Putamen (tissue), 1 donor: ENCODE data around the gene PLEKHG7.
"Not testable (repeated sequence)": the region's sequence is repeated elsewhere in the genome, so short reads cannot be mapped to it uniquely, and the experiment has no call there.

Source experiments
- DNase-seq: peaks from one replicate; pipeline ENCODE4 v3.0.0-alpha.2; 2016; ENCODE audit warnings: low spot score

Gene PLEKHG7, protein sequence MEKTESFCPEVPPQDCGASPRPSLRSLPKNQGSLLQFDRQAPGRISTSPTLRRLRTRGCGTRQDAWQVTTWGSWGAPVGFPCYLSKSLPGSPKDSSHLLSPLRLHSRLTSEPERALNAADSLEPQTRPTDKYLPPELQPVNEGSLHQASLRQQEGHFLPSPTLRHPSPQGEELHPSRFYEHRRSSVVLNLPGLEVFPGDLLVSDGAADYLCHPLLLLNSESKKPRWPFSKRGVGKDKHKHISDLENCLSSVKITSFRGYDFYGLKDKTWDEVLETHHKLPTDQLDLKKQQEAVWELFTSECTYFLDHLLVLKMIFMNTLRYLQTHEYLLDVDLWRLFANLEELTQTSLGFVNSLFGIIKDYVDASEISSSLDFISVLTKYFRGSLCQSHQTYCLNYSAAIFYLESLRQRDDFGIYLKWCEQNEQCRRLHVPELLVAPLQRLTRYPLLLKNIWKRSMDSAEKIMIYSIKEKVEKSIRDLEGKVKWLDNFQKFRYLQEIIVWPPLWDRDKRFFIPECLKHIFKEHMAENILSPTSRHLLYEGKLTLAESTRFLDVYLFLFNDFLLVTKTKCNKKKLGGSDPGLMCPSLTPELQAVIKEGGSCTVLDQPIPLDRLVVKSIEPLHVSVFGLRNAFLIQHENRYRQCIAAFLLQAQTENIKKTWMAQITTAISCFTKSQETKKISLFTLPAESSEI

DNA sequence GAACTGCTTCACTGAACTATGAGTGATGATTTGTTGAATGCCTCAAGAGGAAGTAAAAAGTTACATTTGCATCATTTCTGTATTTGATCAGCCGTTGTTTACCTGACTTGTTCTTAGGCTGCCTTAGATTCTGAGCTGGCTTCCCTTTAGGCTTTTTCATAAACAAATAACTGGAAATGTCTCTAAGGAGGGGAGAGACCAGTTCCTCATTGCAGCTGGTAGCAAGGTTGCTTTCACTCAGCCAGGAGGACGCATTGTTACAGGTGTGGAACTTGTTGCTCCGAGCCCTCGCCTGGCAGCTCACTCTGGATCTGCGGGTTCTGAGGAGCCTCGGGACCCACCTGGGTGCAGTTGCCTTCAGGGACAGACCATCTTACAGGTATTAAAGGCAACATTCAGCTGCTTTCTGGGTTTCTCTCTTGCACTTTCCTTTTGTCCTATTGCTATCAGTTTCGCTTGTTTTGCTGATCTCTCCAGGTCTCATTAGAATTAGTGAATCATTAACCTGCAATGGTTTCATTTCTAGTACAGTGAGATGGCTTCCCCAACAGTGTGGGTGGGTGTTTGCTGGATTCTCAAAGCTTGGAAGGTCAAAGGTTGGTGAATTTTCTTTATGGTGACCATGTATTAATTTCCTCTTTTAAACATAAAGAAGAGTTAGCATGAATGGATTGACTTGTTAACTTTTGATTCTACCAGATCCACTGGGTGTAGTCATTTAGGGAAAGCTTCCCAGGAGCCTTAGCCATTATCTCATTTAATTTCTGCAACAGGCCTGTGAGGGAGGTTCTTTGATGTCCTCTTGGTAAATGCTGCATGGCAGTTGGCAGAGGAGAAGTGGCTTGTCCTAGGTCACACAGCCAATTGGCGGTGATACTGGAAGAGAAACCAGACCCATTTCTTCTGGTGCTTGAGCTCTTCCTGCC is at the start of gene PLEKHG7:
PLEKHG7 (plus strand) TSS at position 236 of the 926 bp plus-strand sequence. CDS start 3,643 bp downstream, outside the sequence.
- DNase-seq, result no peak

DNA sequence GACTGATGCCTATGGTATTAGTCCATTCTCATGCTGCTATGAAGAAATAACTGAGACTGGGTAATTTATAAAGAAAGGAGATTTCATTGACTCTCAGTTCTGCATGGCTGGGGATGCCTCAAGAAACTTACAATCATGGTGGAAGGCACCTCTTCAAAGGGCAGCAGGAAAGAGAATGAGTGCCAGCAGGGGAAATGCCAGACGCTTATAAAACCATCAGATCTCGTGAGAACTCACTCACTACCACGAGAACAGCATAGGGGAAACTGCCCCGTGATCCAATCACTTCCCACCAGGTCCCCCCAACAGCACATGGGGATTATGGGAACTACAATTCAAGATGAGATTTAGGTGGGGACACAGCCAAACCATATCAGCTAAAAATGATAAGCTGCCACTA is 48.5 kb upstream of the PLEKHG7 start:
- DNase-seq, result not testable (repeated sequence)

DNA sequence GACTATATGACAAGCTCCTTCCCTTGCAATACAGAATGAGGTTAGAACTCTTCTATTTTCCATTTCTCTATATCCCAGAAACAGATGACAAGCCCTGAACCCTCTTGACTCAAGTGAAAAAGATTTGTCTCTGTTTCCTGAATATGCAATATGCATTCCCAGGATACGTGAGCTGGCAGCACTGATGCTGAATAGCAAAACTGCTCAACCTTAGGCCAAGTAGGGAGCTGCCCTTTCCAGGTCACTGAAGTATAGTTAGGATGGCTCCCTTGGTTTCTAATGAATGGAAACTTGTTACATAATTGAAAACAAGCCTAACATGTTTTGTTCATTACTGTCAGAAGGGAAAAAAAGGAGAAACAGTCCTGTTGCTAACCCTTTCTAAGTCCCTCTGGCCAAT is 47.9 kb upstream of the PLEKHG7 start:
- DNase-seq, result no peak

DNA sequence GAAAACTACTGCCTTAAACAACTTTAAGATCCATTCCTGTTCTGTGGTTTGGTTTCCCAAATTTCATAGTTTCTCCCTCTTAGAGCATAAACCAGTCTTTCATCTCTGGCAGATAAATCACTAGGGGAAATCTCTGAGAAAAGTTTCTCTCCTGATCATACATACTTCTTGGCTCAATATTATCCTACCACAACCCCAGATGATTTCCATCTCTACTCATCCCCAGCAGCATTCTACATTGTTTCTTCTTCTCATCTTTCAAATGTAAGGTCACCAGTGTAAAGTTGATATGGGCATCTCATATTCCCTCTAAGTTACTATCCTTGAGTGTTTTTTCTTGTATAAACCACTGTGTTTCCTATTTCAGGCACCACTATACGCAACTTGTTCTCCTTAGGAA is 45.9 kb upstream of the PLEKHG7 start:
- DNase-seq, result no peak

DNA sequence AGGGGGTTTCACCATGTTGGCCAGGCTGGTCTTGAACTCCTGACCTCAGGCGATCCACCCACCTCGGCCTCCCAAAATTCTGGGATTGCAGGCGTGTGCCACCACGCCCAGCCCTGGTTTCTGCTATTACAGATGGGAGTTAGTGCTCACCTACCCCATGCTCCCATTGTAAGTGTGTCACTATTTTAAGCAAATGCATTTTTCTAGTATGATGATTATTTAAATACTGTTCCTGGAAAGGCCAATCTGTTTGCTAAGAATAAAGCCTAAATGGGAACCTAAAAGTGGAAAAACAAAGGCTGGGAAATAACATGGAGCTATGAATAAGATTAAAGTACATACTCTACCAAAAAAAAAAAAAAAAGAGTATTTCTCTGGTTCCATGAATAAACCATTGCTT is 45.0 kb upstream of the PLEKHG7 start:
- DNase-seq, result no peak

DNA sequence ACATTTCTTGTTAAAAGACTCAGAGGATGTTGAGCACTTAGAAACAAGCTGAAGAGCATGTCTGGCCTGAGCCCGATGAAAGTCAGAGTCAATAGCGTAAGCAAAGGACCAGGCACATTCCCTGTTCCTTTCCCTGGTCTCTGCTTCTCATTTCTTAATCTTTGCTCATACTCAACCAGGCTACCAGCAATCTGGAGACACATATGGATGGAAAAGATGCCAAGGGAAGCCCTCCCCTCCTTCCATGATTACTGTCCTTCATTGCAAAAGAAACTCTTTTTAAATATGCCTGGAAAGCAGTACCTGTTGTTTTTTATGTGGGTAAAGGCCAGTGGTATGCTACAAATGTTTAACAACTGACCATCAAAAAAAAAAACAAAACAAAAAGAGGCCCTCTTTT is 44.2 kb upstream of the PLEKHG7 start:
- no peak for DNase-seq

DNA sequence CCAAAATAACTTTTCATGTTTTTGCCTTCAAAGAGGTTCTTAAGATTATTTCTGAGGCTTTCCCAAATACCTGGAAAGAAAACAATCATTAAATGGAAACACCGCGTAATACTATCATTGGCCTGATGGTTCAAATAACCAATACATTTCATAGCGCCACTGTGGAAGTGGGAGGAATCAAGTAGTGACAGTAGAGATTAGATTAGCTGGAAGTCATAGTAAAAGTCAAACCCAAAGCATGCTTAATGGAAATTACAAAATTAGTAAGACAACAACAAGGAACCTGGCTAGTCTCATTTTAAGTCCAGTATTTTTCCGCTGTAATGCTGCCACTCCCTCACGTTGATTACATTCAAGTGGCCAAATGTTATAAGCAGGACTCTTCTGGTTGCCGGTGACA is 41.5 kb upstream of the PLEKHG7 start:
- no peak for DNase-seq

DNA sequence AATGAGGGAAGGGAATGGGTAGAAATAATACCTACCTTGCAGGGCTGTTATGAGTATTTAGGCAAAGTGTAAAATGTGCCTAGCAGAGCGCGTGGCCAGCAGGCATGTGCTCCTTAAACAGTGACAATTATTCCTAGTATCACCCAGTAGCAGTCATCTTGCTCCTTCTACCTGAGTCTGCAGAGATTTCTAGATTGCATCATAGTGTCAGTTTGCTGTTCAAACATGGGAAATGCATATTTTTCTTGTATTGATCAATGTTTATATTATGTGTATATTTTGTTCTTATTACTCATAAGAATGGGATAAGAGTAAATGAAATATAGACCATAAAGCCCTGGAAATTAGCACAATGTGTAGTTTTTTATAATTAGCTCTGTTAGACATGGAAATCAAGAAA is 37.3 kb upstream of the PLEKHG7 start:
- no peak for DNase-seq

DNA sequence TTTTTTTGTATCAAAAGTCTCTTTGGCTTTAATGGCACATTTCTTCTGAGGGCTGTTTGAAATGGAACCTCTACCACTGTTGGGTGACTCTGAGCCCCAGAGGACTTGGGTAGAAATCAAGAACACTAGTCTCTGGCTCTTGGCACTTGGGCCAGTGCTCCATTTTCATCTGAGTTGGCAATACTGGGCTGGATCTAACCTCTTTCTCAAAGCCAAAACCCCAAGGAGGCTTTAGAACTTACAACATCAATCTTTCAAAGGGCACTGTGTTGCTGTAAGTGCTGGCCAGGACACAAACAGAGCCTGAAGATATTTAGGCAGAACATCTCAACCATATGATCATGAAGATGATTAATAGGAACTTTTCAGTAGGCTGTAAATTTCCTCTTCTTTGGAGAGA is 34.0 kb upstream of the PLEKHG7 start:
- DNase-seq, result no peak

DNA sequence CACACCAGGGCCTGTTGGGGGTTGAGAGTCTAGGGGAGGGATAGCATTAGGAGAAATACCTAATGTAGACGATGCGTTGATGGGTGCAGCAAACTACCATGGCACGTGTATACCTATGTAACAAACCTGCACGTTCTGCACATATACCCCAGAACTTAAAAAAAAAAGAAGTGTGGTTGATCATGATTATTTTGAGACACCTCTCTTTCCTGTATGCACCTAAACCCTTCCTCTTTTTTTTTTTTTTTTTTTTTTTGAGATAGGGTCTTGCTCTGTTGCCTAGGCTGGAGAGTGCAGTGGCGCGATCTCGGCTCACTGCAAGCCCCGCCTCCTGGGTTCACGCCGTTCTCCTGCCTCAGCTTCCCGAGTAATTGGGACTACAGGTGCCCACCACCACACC is 31.3 kb upstream of the PLEKHG7 start:
- DNase-seq, result not testable (repeated sequence)

DNA sequence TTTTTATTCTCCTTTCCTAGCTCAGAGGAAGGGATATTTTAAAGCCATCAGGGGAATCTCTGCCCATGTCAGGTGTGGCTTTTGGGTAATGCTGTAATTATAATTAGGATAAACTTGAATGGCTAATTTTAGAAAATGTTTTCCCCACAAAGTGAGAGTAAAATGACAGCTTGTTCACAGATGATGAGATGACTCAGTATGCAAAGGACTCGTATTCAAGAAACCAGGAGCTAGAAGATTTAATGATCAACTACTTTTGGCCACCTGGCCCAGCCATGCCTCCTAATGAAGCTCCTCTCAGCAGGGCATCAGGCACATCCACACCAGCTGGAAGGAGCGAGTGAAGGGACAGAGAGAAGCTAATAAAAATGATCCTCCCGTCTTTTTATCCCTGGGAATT is 29.0 kb upstream of the PLEKHG7 start:
- no peak for DNase-seq

DNA sequence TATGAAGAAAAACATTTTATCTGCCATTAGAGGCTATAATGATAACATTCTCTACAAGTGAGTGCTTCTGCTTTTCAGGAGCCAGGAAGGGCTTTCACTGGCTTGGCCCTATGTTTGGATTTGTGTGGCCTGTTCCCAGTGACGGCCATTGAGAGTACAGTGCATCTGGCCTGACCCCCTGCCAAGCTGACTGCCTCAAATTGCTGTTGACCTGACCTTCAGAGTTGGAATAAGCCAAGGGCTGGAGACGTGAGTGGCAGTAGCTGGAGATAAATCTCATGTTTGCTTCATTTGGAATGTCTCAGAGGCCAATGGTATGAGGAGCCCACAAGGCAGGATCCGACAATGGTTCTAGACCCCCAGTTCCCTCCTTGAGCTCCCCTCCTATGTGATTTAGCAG is 28.3 kb upstream of the PLEKHG7 start:
- no peak for DNase-seq

DNA sequence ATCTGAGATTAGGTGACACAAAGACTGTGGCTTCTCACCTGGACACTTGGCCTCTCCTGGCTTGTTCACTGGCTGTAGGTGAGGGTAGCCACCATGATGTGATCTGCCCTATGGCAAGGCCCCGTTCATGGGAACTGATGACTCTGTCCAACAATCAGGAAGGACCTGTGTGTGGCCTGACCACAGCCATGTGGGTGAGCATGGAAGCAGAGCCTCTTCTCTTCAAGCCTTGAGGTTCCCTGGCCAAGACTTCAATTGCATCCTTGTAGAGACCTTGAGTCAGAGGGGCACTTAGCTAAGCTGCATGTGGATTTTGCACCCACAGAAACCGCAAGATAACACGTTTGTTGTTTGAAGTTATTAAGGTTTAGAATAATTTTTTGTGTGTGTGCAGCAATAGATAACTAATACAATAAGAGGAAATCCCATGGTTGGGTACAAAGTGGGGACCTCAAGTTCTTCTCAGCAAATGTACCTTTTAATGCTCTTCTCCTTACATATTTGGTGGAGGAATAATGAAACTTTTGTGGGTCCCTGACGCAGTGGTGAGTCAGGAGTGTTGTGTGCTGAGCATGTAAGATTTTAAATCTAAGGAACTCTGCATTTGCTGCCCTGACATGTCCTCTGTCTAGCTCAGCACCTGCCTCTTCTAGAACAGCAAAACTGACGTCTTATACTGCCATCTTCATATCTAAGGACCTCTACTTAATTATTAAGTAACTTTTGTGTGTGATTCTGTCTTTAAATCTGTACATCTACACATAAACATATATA is 27.5 kb upstream of the PLEKHG7 start:
- no peak for DNase-seq

DNA sequence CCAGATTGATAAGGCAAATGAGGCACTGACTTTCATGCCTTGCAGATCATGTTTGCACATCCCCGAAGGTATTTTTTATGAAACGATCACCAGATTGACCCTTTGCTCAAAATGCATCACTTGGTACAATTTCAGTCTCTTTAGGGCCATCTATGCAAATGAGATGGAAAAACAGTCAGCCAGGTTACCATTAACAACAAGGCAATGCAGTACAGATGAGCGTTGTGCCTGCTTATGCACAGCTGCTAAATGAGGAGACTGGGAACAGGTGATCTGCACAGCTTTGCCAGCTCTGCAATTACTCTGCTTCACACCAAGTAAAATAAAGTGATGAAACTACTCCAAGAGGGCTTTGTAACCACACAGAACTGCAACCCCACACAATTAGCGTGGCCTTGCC is 26.1 kb upstream of the PLEKHG7 start:
- no peak for DNase-seq

DNA sequence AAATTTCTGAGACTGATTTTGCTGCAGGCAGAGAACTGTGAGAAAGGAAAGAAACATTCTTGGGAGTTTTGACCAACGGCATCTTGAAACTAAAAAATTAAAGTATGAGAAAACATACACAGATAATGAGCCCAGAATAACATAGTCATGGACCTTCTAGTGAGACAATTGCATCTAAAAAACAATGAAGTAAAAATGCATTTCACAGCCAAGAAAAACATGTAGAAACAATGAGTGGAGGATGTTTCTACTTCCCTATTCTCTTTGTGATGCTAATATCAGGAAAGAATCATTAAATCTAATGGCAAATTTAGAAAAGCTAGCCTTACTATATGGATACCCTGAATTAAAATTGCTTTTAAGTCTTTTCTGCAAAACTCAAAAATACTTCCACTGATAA is 12.2 kb upstream of the PLEKHG7 start:
- DNase-seq, result no peak

DNA sequence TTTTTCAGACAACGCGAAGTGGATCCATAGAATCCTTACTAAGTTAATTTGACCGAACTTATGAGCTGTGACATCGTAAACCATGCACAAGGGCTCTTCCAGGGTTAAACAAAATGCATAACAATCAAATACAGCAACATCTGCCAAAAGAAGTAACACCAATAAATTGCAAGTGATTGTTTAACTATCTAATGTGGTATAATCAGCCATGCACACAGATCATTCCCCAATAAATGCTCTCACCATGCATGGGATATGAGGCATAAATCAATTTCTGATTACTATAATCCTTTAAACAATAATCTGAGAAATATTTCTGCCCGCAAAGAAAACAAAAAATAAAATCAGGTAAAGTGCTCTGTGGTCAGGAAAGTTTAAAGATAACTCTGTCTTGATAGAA is 7.7 kb upstream of the PLEKHG7 start:
- DNase-seq, result no peak

DNA sequence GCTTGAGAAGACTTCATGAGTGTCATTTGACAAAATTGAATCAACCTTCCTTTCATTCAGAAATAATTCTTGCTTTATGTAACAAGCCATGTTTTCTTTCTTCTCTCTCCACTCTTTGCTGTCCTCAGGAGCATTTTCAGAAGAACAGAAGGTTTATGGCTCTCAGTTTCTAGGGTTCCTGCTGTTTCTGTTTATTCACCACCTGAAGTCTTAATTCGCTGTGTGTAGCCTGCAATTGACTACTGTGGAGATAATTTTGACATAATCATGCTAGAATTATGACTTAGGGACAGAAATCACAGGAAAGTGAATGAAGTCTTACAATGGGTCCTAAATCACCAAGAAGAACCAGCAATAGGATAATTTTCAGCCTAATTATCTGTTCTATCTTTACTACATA is 7.2 kb upstream of the PLEKHG7 start:
- DNase-seq, result no peak

DNA sequence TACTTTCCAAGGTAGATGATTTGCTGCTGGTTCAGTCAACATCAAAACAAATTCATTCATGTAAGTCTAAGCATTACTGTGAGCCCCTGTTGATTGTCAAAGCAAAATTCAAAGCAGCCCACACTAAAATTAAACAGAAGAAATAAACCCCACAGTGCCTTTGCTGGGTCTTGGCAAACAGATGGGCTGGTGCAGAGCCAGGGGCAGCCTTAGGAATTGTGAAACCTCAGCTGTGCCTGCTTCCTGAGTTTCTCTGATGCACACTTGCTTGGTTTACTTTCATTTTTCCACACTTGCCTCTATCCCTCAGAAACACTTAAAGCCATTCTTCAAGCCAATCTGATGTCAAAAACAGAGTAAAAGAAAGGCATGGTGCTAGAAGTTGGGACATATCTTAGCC is 6.6 kb upstream of the PLEKHG7 start:
- DNase-seq, result no peak

DNA sequence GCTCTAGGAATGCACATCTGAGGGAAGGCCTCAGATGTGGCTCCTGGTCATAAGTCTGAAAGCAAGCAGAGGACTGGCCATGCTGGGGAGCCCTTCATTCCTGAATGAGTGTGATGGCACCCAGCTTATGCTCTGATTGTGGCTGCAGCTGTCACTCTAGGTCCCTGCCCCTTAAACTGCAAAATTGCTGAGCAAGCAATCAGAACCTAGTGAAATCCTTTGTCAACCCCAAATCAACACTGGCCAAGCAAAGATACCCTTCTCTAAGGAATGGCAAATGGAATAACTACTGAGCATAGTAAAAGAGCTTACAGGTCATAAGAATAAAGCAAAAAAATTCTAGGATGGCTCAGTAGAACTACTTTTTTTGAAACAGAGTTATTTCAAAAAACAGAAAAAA is 4.3 kb upstream of the PLEKHG7 start:
- DNase-seq, result no peak

DNA sequence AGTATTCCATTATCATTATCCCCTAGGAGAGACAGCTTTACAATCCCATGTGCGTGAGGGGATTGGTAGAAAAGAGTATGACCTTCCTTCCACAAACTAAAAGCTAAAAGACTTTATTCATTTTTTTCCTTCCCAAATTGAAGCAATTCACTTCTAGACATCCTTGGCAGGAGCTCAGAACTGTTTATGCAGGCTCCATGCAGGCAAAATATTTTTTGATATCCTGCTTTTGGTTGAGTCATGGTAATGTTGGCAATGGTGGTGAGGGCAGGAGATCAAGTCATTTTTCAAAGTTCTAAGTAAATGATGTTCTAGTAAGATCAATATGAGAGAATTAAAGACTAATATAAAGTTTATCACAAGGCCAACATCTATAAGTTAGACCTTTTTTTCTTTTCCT is 1.3 kb upstream of the PLEKHG7 start:
- no peak for DNase-seq

DNA sequence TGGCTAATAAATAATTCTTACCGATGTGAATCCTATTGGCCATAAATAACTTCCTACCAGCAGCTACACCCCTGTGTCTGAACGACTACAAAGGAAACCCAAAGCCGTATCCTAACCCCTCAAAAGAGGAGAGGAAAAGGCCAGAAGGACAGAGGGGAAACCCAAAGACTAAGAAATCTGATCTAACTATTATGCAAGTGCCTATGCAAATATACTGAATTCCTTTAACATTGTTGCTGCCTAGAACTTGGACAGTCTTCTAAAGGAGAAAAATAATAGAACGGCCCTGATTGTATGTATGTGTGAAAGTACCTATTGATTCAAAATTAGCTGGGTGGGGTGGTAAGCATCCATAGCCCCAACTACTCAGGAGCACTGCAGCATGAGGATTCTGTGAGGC is 997 bp downstream of the PLEKHG7 start:
- DNase-seq, result no peak

DNA sequence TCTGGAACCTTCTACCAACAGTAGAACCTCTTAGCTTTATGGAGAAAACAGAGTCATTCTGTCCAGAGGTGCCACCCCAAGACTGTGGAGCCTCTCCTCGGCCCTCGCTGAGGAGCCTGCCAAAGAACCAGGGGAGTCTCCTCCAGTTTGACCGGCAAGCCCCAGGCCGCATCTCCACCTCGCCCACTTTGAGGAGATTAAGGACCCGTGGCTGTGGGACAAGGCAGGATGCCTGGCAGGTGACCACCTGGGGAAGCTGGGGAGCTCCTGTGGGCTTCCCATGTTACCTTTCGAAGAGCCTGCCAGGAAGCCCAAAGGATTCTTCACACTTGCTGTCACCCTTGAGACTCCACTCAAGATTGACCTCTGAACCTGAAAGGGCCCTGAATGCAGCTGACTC is 3.8 kb downstream of the PLEKHG7 start:
- no peak for DNase-seq
